HG02943 (cell line): ENCODE results near the gene BMAL1.
"Not testable (repeated sequence)": the region's sequence is repeated elsewhere in the genome, so short reads cannot be mapped to it uniquely, and the experiment has no call there.

Source experiments
- ATAC-seq: cut with Tn5 transposase; IDR thresholded peaks from one replicate; pipeline ENCODE4 v1.9.1; 2021; ENCODE audit warnings: mild to moderate bottlenecking, low read depth, moderate library complexity; ENCODE audit not compliant: unreplicated experiment

BMAL1 gene

GRCh38 chr11:13433437-13433836 is 155.8 kb downstream of the BMAL1 start:
- ATAC-seq = no peak

- no peak for ATAC-seq
Measured at GRCh38 chr11:13434247-13435205, 156.9 kb downstream of the BMAL1 start.

- not testable (repeated sequence) for ATAC-seq
Measured at GRCh38 chr11:13436836-13437235, 159.2 kb downstream of the BMAL1 start.
